Breast epithelium (tissue), 4 donors: ENCODE results near the gene CNNM3. TPM values are rescaled to one million over a fixed set of nuclear protein-coding genes. Genes with fewer than 3 reads are reported as not detected.

Source experiments
- DNase-seq, 2 donors: peaks; one replicate each; pipeline ENCODE4 v3.0.0-alpha.2; 2019; ENCODE audit warnings: low spot score in 2 of 2
- H3K27ac ChIP-seq, 2 donors: fragments of 200-600 bp; sonication (generic) in 1 of 2; one replicate each; pipeline ENCODE4 v1.5.1; 2016 to 2019; ENCODE audit warnings: mild to moderate bottlenecking in 1 of 2
- H3K27me3 ChIP-seq, 2 donors: fragments of 200-600 bp; sonication (generic) in 1 of 2; one replicate each; pipeline versions ENCODE4 v1.5.1 to v1.6.0; 2017 to 2019; ENCODE audit warnings: control low read depth in 1 of 2, mild to moderate bottlenecking in 1 of 2
- H3K36me3 ChIP-seq: fragments of 200-600 bp; one replicate; pipeline ENCODE4 v1.5.1; 2019
- H3K4me1 ChIP-seq, 2 donors: fragments of 200-600 bp; sonication (generic); one replicate each; pipeline ENCODE4 v1.5.1; 2016 to 2019; ENCODE audit warnings: control low read depth in 1 of 2
- H3K4me3 ChIP-seq, 3 donors: fragments of 200-600 bp; sonication (generic); 1 replicate in 2 of 3; 2 replicates in 1 of 3; pipeline ENCODE4 v1.5.1; 2016 to 2019; ENCODE audit warnings: mild to moderate bottlenecking in 3 of 3, moderate library complexity in 2 of 3
- H3K9me3 ChIP-seq, 2 donors: fragments of 200-600 bp; sonication (generic) in 1 of 2; one replicate each; pipeline ENCODE4 v1.5.1; 2016 to 2019; ENCODE audit warnings: control low read depth in 1 of 2
- POLR2A ChIP-seq: fragments of 450-650 bp; IDR thresholded peaks from one replicate; pipeline ENCODE4 v1.6.1; 2016; ENCODE audit warnings: antibody characterized with exemption, mild to moderate bottlenecking, moderate library complexity
- POLR2AphosphoS5 ChIP-seq, 3 donors: sonication (generic); formaldehyde crosslinking; IDR thresholded peaks; one replicate each; pipeline ENCODE4 v1.6.1; 2017; ENCODE audit warnings: antibody characterized with exemption in 3 of 3
- intact Hi-C: fragments of 100-400 bp; cut with DNase I; formaldehyde crosslinking; loops from one replicate; pipeline ENCODE4 v1.15.1; 2023; ENCODE audit warnings: low total_unique reads
- total RNA-seq, 3 donors: library from RNA; depleted of rRNA; stranded (reverse); fragments of >200 nt; gene quantifications; one replicate each; pipeline ENCODE4 v1.1.0, GENCODE V29; 2016
- TF ChIP-seq, protein P1 (sequence below), 3 donors: fragments of 450-650 bp; IDR thresholded peaks; one replicate each; pipeline ENCODE4 v1.5.1; 2016 to 2017; ENCODE audit warnings: antibody characterized with exemption in 3 of 3, mild to moderate bottlenecking in 3 of 3, moderate library complexity in 3 of 3

CNNM3 gene
- total RNA-seq, 3 donors from 2014 or later: 7.5 to 13.8 (median 11.8) TPM

DNA sequence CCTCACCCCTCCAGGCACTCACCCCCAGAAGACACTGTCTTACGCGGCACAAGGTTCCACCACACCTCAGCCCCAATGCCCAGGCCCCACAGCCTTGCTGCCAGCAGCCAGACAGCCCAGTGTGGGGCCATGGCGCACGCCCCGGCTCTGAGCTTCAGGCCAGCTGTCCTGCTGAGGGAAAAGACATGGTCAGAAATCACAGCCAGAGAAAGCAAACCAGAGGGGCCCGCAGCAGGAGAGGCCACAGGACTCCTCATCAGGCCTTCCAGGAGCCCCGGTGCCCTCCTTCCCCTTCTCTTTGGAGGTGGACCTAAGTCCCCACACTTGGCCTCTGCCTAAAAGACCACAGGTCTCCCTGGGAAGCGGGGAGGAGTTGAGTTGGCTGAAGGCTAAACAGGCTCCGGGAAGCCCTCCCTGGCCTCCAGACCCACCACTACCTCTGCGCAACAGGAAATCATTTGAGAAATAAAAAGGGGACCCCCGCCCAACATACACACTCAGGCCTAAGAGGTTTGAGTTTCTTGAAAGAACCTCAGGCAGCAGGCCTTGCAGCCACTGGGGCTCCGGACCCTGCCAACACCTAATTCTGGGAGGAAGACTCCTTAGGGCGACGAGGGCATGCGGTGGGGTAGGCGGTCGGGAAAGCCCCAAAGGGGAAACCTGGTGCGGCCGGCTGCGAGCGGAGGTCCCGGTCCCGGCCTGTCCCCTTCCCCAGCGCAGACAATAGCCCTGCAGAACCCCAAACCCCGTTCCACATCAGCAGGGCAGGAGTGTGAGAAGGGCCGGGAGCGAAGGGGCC is 51.9 kb downstream of the CNNM3 start:
- intact Hi-C loops: loop anchor here (5.0 kb wide), 1 partner anchor 84 kb away; no protein-coding TSS in a partner anchor
- TF ChIP-seq, protein P1, sequence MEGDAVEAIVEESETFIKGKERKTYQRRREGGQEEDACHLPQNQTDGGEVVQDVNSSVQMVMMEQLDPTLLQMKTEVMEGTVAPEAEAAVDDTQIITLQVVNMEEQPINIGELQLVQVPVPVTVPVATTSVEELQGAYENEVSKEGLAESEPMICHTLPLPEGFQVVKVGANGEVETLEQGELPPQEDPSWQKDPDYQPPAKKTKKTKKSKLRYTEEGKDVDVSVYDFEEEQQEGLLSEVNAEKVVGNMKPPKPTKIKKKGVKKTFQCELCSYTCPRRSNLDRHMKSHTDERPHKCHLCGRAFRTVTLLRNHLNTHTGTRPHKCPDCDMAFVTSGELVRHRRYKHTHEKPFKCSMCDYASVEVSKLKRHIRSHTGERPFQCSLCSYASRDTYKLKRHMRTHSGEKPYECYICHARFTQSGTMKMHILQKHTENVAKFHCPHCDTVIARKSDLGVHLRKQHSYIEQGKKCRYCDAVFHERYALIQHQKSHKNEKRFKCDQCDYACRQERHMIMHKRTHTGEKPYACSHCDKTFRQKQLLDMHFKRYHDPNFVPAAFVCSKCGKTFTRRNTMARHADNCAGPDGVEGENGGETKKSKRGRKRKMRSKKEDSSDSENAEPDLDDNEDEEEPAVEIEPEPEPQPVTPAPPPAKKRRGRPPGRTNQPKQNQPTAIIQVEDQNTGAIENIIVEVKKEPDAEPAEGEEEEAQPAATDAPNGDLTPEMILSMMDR (IDR thresholded peaks at IDR 0.05): no peak
- TF ChIP-seq POLR2AphosphoS5 (IDR thresholded peaks at IDR 0.05) (no peak), POLR2A (no peak)
- no peaks in the 10 kb centered on the region for H3K36me3 ChIP-seq
- peak overlapping the region; percentile 78 to 99 (median 92) for H3K4me3 ChIP-seq
- no peak for DNase-seq
- H3K27me3 ChIP-seq: no peaks in the 10 kb centered on the region
- H3K27ac ChIP-seq: peak overlapping the region; percentile 94 to 96
- no peaks in the 10 kb centered on the region for H3K9me3 ChIP-seq
- peaks cover 0 to 16% of the 10 kb centered on the region in 2 donors for H3K4me1 ChIP-seq

DNA sequence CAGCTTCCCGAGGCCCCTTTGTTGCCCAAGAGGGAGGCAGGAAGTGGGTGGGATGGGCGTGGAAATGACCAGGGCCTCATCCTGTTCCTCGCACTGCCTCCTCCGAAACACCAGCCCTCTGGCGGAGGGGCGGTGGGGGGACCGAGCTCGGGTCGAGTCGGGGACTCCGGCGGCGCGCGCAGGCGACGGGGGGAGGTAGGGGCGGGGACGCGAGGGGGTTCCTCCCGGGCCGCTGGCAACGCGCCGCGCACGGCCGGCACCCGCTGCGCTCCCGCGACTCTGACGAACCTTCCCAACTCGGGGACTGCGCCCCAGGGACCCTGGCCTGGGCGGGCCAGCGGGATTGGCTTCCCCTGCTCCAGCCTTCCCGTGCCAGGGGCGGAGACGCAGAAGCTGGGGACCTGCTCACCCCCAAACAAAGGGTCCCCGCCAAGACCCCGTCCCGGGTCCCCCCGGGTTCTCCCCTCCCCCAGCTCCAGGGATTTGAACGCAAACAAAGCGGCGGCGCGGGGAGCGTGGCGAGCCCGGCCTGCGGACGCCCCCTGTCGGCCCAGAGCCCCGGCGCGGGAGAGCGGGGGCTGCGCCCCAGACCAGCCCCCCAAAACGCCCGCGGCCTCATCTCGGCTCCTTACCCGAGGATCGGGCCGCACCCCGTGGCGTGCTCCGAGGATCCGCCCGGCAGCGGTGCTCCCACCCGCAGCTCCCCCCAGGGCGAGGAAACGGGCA is 52.6 kb downstream of the CNNM3 start:
- H3K27ac ChIP-seq: peak overlapping the region; percentile 94 to 96
- peaks cover 0 to 16% of the 10 kb centered on the region in 2 donors for H3K4me1 ChIP-seq
- DNase-seq: peak; percentile 80 to 84
- peak overlapping the region; percentile 78 to 99 (median 92) for H3K4me3 ChIP-seq
- no peaks in the 10 kb centered on the region for H3K9me3 ChIP-seq
- TF ChIP-seq, protein P1 (IDR thresholded peaks at IDR 0.05): peak; percentile 27 to 62 (median 51)
- peak; percentile 41 to 69 (median 45) for TF ChIP-seq POLR2AphosphoS5 (IDR thresholded peaks at IDR 0.05)
- TF ChIP-seq POLR2A: no peak
- intact Hi-C loops: loop anchor here (5.0 kb wide), 1 partner anchor 84 kb away; no protein-coding TSS in a partner anchor
- no peaks in the 10 kb centered on the region for H3K27me3 ChIP-seq
- no peaks in the 10 kb centered on the region for H3K36me3 ChIP-seq

DNA sequence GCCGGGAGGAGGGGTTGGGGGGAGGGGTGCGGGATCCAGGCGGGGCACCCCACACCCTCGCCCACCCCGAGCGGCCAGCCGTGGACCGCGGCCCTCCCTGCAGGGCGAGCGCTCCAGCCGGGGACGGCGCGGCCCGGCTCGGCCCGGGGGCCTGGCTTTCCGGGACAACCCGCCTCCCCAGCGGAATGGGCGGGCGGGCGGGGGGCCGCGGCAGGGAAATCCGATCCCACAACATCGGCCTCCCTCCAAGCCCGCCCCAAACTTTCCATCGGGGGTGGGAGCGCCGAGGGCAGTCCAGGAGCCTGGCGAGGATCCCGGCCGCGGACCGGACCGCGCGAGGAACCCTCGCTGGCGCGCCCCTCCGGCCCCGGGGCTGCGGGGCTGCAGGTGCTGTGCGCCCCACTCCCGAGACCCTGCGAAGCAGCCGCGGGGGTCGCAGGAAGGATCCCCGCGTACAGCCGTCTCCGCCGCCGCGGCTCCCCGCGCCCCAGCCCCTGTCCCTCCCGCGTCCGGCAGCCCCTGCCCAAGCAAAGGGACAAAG is 53.3 kb downstream of the CNNM3 start:
- peak; percentile 75 to 89 for DNase-seq
- TF ChIP-seq POLR2A: no peak
- TF ChIP-seq POLR2AphosphoS5 (IDR thresholded peaks at IDR 0.05): no peak
- TF ChIP-seq, protein P1 (IDR thresholded peaks at IDR 0.05): no peak
- H3K4me1 ChIP-seq: peaks cover 4 to 21% of the 10 kb centered on the region in 2 donors

DNA sequence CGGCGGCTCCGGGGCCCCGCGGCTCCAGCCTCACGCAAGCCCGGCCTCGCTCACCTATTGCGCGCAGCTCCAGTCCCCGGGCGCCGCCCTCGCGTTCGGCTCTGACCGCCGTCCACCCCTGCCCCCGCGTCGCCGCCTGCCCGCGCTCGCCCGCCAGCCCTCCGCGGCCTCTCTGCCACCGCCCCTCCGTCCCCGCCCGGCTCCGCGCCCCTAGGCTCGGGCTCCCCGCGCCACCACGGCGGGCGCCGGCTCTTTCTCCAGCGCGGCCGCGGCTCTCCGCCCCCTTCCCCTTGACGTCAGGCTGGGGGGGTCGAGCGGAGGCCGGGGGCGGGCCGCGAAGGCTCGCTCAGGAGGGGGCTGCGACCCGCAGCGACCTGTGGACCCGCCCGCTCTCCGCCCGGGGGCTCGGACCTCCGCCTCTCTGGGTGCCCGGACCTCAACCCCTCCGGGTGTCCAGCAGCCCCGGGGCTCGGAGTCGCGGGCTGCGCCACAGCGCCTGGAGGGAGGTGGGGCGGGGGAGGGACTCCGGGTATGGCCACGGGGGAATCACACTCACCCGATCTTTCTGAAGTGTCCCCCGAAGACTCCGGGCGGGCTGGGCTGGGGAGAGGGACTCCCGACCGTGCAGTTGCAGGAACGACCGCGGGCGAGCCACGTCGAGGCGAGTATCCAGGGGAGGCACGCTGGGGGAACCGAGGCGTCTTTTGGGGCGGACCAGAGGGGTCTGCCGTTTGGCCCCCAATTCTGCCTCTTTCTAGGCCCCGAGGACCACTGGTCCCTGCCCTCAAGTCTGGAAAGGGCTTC is 54.0 kb downstream of the CNNM3 start, which contains the start of gene SEMA4C:
Gene SEMA4C, minus strand, starts transcription at position 259 of the 804 bp plus-strand sequence. CDS start 2,194 bp downstream, outside the sequence.
- TF ChIP-seq, protein P1 (IDR thresholded peaks at IDR 0.05): no peak
- TF ChIP-seq POLR2A (no peak), POLR2AphosphoS5 (IDR thresholded peaks at IDR 0.05) (peak in 1 of 3 donors; percentile 55)
- intact Hi-C loops: loop anchor here (5.0 kb wide), 1 partner anchor 82 kb away; no protein-coding TSS in a partner anchor
- Histone ChIP-seq H3K9me3 (no peaks in the 10 kb centered on the region), H3K27me3 (no peaks in the 10 kb centered on the region), H3K4me3 (peak within 1 kb of the TSS; percentile 78 to 99 (median 92)), H3K36me3 (no peaks in the 10 kb centered on the region), H3K4me1 (peaks cover 10 to 21% of the 10 kb centered on the region in 2 donors), H3K27ac (peak within 1 kb of the TSS; percentile 94 to 96)
- peak in 1 of 2 donors; percentile 70 for DNase-seq

More for the DNA sequence above, 53.3 kb downstream of the CNNM3 start:
- Histone ChIP-seq H3K27me3 (no peaks in the 10 kb centered on the region), H3K4me3 (peak overlapping the region; percentile 78 to 99 (median 92)), H3K36me3 (no peaks in the 10 kb centered on the region), H3K27ac (peak overlapping the region; percentile 94 to 96), H3K9me3 (no peaks in the 10 kb centered on the region)
- intact Hi-C loops: loop anchor here (5.0 kb wide), 1 partner anchor 83 kb away; no protein-coding TSS in a partner anchor
